Activated CD8-positive, alpha-beta memory T cell treated with anti-CD3 and anti-CD28 coated beads, Interleukin-2, amount 50 U/mL, for 1 hour (primary cell): ENCODE results near the gene MXD3.
A peak's percentile ranks its signal among the peaks of the same experiment; 100 is the strongest.
"Not testable (repeated sequence)": the region's sequence is repeated elsewhere in the genome, so short reads cannot be mapped to it uniquely, and the experiment has no call there.

Experiments used
- DNase-seq: peaks from one replicate; pipeline ENCODE4 v3.0.0-alpha.2; 2020; ENCODE audit errors: extremely low read depth

The MXD3 gene

GRCh38 chr5:177311723-177312648 lies at the start of gene MXD3:
MXD3 (minus strand) TSS chr5:177311898; CDS start chr5:177311830, 68 bp downstream.
- DNase-seq = peak; percentile 91

GRCh38 chr5:177360740-177361139 lies 49.0 kb upstream of the MXD3 start:
- DNase-seq = not testable (repeated sequence)

- no peak for DNase-seq
These were observed 48.2 kb upstream of the MXD3 start for GRCh38 chr5:177359860-177360259.

- no peak for DNase-seq
These were observed 47.8 kb upstream of the MXD3 start for GRCh38 chr5:177359451-177359851.

GRCh38 chr5:177358370-177358819 lies 46.7 kb upstream of the MXD3 start:
- DNase-seq = no peak

GRCh38 chr5:177357459-177358351 lies 46.0 kb upstream of the MXD3 start, which contains the start of gene RGS14:
RGS14 (plus strand) TSS chr5:177357924; CDS start chr5:177358025, 101 bp downstream.
- DNase-seq = peak; percentile 36

GRCh38 chr5:177357146-177357458 lies 45.4 kb upstream of the MXD3 start:
- DNase-seq = no peak

GRCh38 chr5:177356746-177357145 lies 45.0 kb upstream of the MXD3 start:
- DNase-seq = no peak

GRCh38 chr5:177355868-177356168 lies 44.1 kb upstream of the MXD3 start:
- DNase-seq = no peak

GRCh38 chr5:177355162-177355867 lies 43.6 kb upstream of the MXD3 start:
- no peak for DNase-seq

- no peak for DNase-seq
These were observed 43.0 kb upstream of the MXD3 start for GRCh38 chr5:177354711-177355110.

GRCh38 chr5:177354256-177354655 lies 42.6 kb upstream of the MXD3 start:
- DNase-seq = no peak

GRCh38 chr5:177353093-177353492 lies 41.4 kb upstream of the MXD3 start:
- DNase-seq = no peak

- peak; percentile 79 for DNase-seq
These were observed 40.0 kb upstream of the MXD3 start, which contains the start of gene LMAN2 for GRCh38 chr5:177351392-177352329. LMAN2 (minus strand) TSS chr5:177351668; CDS start chr5:177351647, 21 bp downstream.

- DNase-seq = no peak
These were observed 39.2 kb upstream of the MXD3 start for GRCh38 chr5:177350776-177351391.

- no peak for DNase-seq
These were observed 38.1 kb upstream of the MXD3 start for GRCh38 chr5:177349762-177350161.

- DNase-seq = no peak
These were observed 37.6 kb upstream of the MXD3 start for GRCh38 chr5:177349362-177349647.

GRCh38 chr5:177347699-177348098 lies 36.0 kb upstream of the MXD3 start:
- DNase-seq = no peak

- DNase-seq = no peak
These were observed 35.1 kb upstream of the MXD3 start for GRCh38 chr5:177346820-177347219.

GRCh38 chr5:177344891-177345290 lies 33.2 kb upstream of the MXD3 start:
- no peak for DNase-seq

- DNase-seq = no peak
These were observed 32.1 kb upstream of the MXD3 start for GRCh38 chr5:177343777-177344176.
